Prostate gland (tissue), 2 donors: Measurements from ENCODE around the gene LRRTM1. TPM values are rescaled to one million over a fixed set of nuclear protein-coding genes. Genes with fewer than 3 reads are reported as not detected.

Experiments
- DNase-seq: peaks from one replicate; pipeline ENCODE4 v3.0.0-alpha.2; 2019; ENCODE audit warnings: low spot score
- H3K27ac ChIP-seq, 2 donors: fragments of 200-600 bp; sonication (generic); 2 replicates each; pipeline ENCODE4 v1.5.1; 2017 to 2019
- H3K27me3 ChIP-seq: fragments of 200-600 bp; sonication (generic); replicated peaks from 2 replicates; pipeline ENCODE4 v1.5.1; 2019; ENCODE audit not compliant: insufficient read depth
- H3K36me3 ChIP-seq, 2 donors: fragments of 200-600 bp; sonication (generic); 1 replicate in 1 of 2; 2 replicates in 1 of 2; pipeline versions ENCODE4 v1.5.1 to v1.8.1; 2017 to 2019
- H3K4me1 ChIP-seq: fragments of 200-600 bp; sonication (generic); replicated peaks from 2 replicates; pipeline ENCODE4 v1.5.1; 2019
- H3K4me3 ChIP-seq, 2 donors: fragments of 200-600 bp; sonication (generic); 2 replicates each; pipeline ENCODE4 v1.5.1; 2017 to 2019
- H3K9me3 ChIP-seq: fragments of 200-600 bp; sonication (generic); 2 replicates; pipeline ENCODE4 v1.5.1; 2017
- POLR2A ChIP-seq: fragments of 450-650 bp; IDR thresholded peaks from one replicate; pipeline ENCODE4 v1.6.1; 2016; ENCODE audit warnings: antibody characterized with exemption, mild to moderate bottlenecking
- POLR2AphosphoS5 ChIP-seq: sonication (generic); formaldehyde crosslinking; IDR thresholded peaks from one replicate; pipeline ENCODE4 v1.6.1; 2017; ENCODE audit warnings: antibody characterized with exemption
- WGBS: methylation state at CpG from one replicate; pipeline ENCODE4 v1.1.5; 2018; 5-methylcytosine and 5-hydroxymethylcytosine counted together
- intact Hi-C: fragments of 100-400 bp; cut with DNase I; formaldehyde crosslinking; loops from one replicate; pipeline ENCODE4 v1.14.2; 2022
- total RNA-seq, 2 donors: library from RNA; depleted of rRNA; stranded (reverse); fragments of >200 nt; gene quantifications; one replicate each; pipeline ENCODE4 v1.1.0, GENCODE V29; 2016
- TF ChIP-seq, protein P1 (sequence below), 4 experiments: fragments of 200-600 bp in 2 of 4; fragments of 450-650 bp in 2 of 4; sonication (generic) in 2 of 4; IDR thresholded peaks; 1 replicate in 3 of 4; 2 replicates in 1 of 4; pipeline ENCODE4 v1.5.1; 2016 to 2019; ENCODE audit warnings: antibody characterized with exemption in 4 of 4, mild to moderate bottlenecking in 2 of 4, moderate library complexity in 2 of 4

Gene LRRTM1
- total RNA-seq: 1 to 10 TPM in 1 of 2 donors, not detected in 1; 1.8 TPM

GRCh38 chr2:80303909-80304837 is at the start of gene LRRTM1:
Gene LRRTM1 (minus strand): TSS chr2:80304752. CDS start chr2:80303819, 933 bp downstream.
- WGBS: 1% methylated on average over 58 of the region's 64 CpGs
- H3K4me1 ChIP-seq: no peaks in the 10 kb centered on the region

DNA sequence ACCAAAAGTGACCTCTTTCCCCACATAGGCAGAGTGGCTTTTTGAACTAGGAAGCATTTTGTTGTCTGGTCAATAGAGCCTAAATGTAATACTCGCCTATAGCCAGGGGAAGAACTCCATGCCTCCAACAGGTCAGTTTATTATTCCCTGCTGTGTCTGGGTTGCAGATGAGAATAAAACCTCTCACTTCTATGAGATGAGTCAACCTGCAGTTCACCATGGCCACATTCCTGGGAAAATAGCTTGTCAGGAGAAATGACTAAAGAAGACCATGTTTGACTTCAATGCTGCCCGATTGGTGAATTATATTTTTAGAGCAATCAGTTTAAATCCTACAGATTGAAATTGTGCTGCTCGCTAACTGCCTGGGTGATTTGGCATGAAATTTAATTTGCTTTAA is 46.7 kb upstream of the LRRTM1 start:
- Histone ChIP-seq H3K27me3 (no peaks in the 10 kb centered on the region), H3K27ac (no peak overlapping the region), H3K9me3 (no peaks in the 10 kb centered on the region), H3K4me1 (no peaks in the 10 kb centered on the region), H3K36me3 (no peaks in the 10 kb centered on the region), H3K4me3 (no peak overlapping the region)
- no peak for DNase-seq
- TF ChIP-seq, protein P1, sequence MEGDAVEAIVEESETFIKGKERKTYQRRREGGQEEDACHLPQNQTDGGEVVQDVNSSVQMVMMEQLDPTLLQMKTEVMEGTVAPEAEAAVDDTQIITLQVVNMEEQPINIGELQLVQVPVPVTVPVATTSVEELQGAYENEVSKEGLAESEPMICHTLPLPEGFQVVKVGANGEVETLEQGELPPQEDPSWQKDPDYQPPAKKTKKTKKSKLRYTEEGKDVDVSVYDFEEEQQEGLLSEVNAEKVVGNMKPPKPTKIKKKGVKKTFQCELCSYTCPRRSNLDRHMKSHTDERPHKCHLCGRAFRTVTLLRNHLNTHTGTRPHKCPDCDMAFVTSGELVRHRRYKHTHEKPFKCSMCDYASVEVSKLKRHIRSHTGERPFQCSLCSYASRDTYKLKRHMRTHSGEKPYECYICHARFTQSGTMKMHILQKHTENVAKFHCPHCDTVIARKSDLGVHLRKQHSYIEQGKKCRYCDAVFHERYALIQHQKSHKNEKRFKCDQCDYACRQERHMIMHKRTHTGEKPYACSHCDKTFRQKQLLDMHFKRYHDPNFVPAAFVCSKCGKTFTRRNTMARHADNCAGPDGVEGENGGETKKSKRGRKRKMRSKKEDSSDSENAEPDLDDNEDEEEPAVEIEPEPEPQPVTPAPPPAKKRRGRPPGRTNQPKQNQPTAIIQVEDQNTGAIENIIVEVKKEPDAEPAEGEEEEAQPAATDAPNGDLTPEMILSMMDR (IDR thresholded peaks at IDR 0.05): no peak
- TF ChIP-seq POLR2AphosphoS5 (no peak), POLR2A (no peak)
- 89% methylated on average over 3 of the region's 3 CpGs for WGBS
- intact Hi-C loops: no loop called here

More at GRCh38 chr2:80303909-80304837, at the start of gene LRRTM1:
- Histone ChIP-seq H3K27ac (no peak within 1 kb of the TSS), H3K27me3 (peaks cover 20% of the 10 kb centered on the region), H3K4me3 (no peak within 1 kb of the TSS), H3K9me3 (no peaks in the 10 kb centered on the region), H3K36me3 (no peaks in the 10 kb centered on the region)
- no peak for DNase-seq
- no peak for TF ChIP-seq POLR2AphosphoS5
- intact Hi-C loops: no loop called here

DNA sequence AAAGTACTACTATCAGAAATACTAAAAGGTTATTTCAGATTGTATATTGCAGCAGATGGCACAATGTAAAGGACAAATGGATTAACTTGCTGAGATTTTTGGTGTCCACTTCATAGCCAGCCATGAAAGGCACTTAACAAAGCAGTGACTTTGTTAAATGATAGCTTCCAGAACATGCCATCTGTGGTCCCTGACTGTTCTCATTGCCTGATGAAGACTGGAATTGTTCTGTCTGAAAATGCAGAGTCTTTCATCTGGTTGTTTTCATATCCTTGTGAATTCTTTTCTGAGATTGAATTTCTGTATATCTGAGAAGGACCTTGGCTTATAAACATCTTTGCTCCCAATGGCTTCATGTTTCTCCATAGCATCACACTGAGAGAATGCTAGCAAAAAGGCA is 44.4 kb upstream of the LRRTM1 start:
- Histone ChIP-seq H3K4me3 (no peak overlapping the region), H3K9me3 (no peaks in the 10 kb centered on the region), H3K36me3 (no peaks in the 10 kb centered on the region), H3K27ac (no peak overlapping the region), H3K27me3 (no peaks in the 10 kb centered on the region), H3K4me1 (no peaks in the 10 kb centered on the region)
- TF ChIP-seq POLR2A (no peak), POLR2AphosphoS5 (no peak)
- TF ChIP-seq, protein P1 (IDR thresholded peaks at IDR 0.05): no peak
- intact Hi-C loops: no loop called here
- no peak for DNase-seq

GRCh38 chr2:80348078-80348477 is 43.5 kb upstream of the LRRTM1 start:
- Histone ChIP-seq H3K4me3 (no peak overlapping the region), H3K9me3 (no peaks in the 10 kb centered on the region), H3K27me3 (no peaks in the 10 kb centered on the region), H3K27ac (no peak overlapping the region), H3K4me1 (no peaks in the 10 kb centered on the region), H3K36me3 (no peaks in the 10 kb centered on the region)
- TF ChIP-seq, protein P1 (IDR thresholded peaks at IDR 0.05): no peak
- TF ChIP-seq POLR2A (no peak), POLR2AphosphoS5 (no peak)
- WGBS: 89% methylated on average over 1 of the region's 1 CpG
- intact Hi-C loops: no loop called here
- DNase-seq: no peak

DNA sequence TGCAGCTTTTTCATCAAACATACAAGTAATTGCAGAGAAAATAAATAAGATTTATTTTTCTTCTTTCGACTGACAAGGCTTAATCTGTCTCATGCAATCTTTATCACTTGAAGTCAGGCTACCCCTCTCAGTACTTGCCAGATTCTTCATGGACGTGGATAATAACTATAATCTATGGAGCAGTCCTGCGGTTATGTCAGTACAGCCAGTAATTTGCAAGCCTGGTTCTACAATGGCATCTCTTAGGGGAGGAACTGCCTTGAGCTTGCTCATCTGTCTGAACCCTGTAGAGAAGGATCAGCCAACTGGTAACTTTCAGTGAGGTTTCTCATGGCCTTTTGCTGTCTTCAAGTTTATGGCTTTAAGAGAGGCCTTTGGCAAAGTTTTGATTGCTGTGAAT is 35.5 kb upstream of the LRRTM1 start:
- intact Hi-C loops: no loop called here
- H3K9me3 ChIP-seq: no peaks in the 10 kb centered on the region
- no peak for TF ChIP-seq POLR2AphosphoS5
- TF ChIP-seq, protein P1 (IDR thresholded peaks at IDR 0.05): no peak
- no peak for TF ChIP-seq POLR2A
- H3K27ac ChIP-seq: no peak overlapping the region
- no peaks in the 10 kb centered on the region for H3K27me3 ChIP-seq
- H3K4me1 ChIP-seq: no peaks in the 10 kb centered on the region
- no peak for DNase-seq
- no peaks in the 10 kb centered on the region for H3K36me3 ChIP-seq
- no peak overlapping the region for H3K4me3 ChIP-seq
- 74% methylated on average over 3 of the region's 3 CpGs for WGBS
